ENCODE data around the gene NPIPA5.
"Not testable (repeated sequence)": the region's sequence is repeated elsewhere in the genome, so short reads cannot be mapped to it uniquely, and the experiment has no call there.

Gene NPIPA5

DNA sequence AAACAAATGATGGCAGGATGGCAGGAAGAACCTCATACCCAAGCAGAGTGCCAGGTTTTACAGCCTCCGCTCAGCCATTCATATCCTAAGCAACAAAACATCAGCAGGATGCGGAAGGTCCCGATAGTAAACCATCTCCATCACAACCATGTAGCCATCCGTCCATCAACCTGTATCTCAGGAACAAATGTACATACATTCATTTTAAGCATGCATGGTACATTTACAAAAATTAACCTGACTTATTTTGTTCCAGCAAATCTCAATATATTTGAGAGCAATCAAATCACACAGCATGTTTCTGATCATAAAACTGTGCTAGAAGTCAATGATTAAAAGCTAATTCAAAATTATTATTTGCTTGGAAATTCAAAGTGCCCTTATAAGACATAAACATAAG is at the start of gene NPIPA5:
Gene NPIPA5 (minus strand): TSS at position 101 of the 400 bp plus-strand sequence. CDS start 0 bp downstream, at position 101.
- DNase-seq (ENCODE audit: low read depth); H3K4me3 ChIP-seq (ENCODE audit: low read depth, low read length): not testable (repeated sequence)

DNA sequence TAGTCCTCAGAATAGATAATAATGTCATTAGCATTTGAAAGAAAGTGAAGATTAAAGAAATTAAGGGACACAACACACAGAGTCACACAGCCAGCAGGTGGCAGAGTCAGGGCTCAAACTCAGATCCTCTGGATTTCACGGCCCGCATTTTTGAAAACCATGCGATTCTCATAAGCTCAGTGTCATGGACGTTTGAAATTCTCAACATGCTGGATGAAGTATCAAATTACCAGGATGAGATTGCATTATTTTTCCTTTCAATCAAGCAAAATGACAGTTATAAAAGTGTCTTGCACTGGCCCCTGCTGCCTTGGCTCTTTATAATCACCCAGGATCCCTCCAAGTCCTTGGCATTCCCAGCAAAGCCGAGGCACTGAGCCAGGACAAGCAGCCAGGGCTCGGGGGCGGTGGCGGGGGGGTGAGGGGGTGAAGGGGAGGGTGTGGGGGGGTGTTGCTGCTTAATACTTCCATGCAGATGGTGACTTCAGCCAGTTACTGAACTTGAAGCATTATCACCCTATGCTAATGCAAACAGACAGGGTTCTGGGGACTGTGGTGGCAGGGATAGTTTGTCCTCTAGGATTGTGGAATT is 49.6 kb upstream of the NPIPA5 start:
- DNase-seq (ENCODE audit: low read depth) = peak; percentile 94
- H3K4me3 ChIP-seq (ENCODE audit: low read depth, low read length) = peak overlapping the region; percentile 32
- TF ChIP-seq, protein P1, sequence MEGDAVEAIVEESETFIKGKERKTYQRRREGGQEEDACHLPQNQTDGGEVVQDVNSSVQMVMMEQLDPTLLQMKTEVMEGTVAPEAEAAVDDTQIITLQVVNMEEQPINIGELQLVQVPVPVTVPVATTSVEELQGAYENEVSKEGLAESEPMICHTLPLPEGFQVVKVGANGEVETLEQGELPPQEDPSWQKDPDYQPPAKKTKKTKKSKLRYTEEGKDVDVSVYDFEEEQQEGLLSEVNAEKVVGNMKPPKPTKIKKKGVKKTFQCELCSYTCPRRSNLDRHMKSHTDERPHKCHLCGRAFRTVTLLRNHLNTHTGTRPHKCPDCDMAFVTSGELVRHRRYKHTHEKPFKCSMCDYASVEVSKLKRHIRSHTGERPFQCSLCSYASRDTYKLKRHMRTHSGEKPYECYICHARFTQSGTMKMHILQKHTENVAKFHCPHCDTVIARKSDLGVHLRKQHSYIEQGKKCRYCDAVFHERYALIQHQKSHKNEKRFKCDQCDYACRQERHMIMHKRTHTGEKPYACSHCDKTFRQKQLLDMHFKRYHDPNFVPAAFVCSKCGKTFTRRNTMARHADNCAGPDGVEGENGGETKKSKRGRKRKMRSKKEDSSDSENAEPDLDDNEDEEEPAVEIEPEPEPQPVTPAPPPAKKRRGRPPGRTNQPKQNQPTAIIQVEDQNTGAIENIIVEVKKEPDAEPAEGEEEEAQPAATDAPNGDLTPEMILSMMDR (conservative IDR thresholded peaks at IDR 0.05; ENCODE audit: low read depth, low read length) = peak; percentile 83

DNA sequence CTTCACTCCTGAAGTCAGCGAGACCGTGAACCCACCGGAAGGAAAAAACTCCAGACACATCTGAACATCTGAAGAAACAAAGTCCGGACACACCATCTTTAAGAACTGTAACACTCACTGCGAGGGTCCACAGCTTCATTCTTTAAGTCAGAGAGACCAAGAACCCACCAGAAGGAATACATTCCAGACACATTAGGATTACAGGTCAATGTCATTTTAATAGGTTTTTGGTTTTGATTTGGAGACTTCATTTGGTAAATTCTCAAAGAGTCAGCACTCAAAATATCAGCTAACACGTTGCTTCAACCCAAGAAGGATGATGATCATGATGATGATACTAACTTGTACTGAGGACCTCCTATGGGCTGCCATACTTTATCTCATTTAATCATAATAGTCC is 48.7 kb upstream of the NPIPA5 start:
- no peak overlapping the region for H3K4me3 ChIP-seq (ENCODE audit: low read depth, low read length)
- DNase-seq (ENCODE audit: low read depth) = no peak
- TF ChIP-seq, protein P1 (conservative IDR thresholded peaks at IDR 0.05; ENCODE audit: low read depth, low read length) = no peak

DNA sequence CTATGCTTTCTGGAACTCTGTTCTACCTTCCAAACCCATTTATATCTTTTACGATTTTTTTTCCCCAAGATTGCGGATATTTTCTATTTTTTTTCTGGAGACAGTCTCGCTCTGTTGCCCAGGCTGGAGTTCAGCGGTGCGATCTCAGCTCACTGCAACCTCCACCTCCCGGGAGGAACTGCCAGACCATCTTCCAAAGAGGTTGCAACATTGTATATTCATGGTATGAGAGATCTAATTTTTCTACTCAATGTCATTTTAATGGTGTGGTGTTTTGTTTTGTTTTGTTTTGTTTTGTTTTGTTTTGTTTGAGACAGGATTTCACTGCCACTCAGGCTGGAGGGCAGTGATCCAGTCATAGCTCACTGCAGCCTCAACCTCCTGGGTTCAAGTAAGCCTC is 47.8 kb upstream of the NPIPA5 start:
- no peak for DNase-seq (ENCODE audit: low read depth)
- H3K4me3 ChIP-seq (ENCODE audit: low read depth, low read length) = no peak overlapping the region
- TF ChIP-seq, protein P1 (conservative IDR thresholded peaks at IDR 0.05; ENCODE audit: low read depth, low read length) = no peak

DNA sequence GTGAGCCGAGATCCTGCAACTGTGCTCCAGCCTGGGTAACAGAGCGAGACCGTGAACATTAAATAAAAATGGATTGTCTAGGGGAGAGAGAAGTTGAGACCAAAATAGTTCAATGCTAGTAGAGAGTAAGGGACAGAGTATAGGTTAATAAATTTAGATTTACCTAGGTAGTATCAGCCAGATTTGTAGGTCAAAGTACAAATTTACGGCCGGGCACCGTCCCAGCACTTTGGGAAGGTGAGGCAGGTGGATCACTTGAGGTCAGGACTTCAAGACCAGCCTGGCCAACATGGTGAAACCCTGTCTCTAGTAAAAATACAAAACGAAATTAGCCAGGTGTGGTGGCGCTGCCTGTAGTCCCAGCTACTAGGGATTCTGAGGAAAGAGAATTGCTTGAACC is 44.1 kb upstream of the NPIPA5 start:
- DNase-seq (ENCODE audit: low read depth) = no peak
- TF ChIP-seq, protein P1 (conservative IDR thresholded peaks at IDR 0.05; ENCODE audit: low read depth, low read length) = no peak
- H3K4me3 ChIP-seq (ENCODE audit: low read depth, low read length) = no peak overlapping the region

DNA sequence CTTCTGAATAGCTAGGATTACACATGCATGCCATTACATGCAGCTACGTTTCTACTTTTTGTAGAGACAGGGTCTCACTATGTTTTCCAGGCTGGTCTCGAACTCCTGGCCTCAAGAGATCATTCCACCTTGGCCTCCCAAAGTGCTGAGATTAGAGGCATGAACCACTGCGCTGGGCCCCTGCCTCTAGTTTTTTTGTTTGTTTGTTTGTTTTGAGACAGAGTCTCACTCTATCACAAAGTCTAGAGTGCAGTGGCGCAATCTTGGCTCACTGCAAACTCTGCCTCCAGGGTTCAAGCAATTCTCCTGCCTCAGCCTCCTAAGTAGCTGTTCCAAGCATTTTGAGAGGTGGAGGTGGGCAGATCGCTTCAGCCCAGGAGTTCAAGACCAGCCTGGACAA is 43.6 kb upstream of the NPIPA5 start:
- not testable (repeated sequence) for H3K4me3 ChIP-seq (ENCODE audit: low read depth, low read length); DNase-seq (ENCODE audit: low read depth)

DNA sequence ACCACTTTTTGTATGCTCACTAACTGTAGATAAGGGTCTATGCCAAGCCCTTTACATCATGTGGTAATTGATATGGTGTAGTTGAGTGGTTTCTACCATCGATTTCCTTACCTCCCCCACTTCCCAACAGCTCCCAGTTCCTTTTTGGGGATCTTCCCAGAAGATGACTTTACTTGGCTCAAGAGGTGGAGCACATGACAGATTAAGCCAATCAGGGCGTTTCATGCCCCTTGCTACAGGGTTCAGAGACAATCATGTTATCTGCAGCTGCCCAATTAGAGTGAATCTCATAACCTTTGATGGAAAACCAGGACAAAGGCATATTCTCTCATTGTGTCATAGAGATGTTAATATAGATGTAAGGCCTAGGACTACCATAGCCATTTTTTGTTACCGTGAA is 40.1 kb upstream of the NPIPA5 start:
- H3K4me3 ChIP-seq (ENCODE audit: low read depth, low read length) = no peak overlapping the region
- TF ChIP-seq, protein P1 (conservative IDR thresholded peaks at IDR 0.05; ENCODE audit: low read depth, low read length) = no peak
- DNase-seq (ENCODE audit: low read depth) = no peak

DNA sequence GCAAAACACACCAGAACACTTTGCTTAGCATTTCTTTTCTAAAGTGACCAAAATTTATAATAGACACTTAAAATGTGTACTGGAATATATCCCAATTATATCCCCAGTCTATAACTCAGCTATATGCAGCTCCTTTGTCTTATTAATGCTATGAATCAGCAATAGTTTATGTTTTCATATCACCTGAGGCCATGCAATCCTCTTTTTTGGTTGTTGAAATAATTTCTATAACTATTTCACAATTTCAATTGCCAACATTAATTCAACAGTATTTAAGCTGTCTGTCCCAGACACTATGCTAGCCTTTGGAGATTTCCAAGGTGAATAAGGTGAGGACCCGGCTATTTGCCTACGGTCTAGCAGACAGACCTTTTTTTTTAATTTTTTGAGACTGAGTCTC is 39.1 kb upstream of the NPIPA5 start:
- TF ChIP-seq, protein P1 (conservative IDR thresholded peaks at IDR 0.05; ENCODE audit: low read depth, low read length) = no peak
- no peak overlapping the region for H3K4me3 ChIP-seq (ENCODE audit: low read depth, low read length)
- no peak for DNase-seq (ENCODE audit: low read depth)

Measured in choroid plexus epithelial cell (primary cell).